Measurements from ENCODE around the gene ABI3BP. TPM values are rescaled to one million over a fixed set of nuclear protein-coding genes. Genes with fewer than 3 reads are reported as not detected.

The ABI3BP gene
- total RNA-seq, 3 donors from 2014 or later, result 13.5 to 70.8 (median 47.0) TPM

DNA sequence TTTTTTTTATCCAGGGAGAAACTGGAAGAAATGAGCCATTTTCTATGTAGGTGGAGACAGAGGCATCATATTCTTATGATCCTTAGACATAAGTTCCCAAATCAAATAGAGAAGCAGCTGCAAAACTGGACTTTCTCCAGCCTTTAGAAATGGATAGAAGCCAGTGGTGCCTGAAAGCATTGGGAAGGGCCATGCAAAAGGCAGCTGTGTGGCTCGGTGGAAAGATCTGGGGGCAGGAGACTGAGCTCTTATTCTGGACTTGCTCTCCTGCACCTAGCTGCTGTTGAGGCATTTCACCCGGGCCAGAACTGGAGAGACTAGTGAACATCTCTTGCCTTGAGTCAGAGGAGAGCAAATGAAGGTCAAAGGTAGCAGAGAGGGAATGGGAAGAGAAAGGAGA, 210.9 kb downstream of the ABI3BP start:
- Histone ChIP-seq H3K4me3 (no peak overlapping the region), H3K36me3 (ENCODE audit: low read depth) (no peaks in the 10 kb centered on the region), H3K9me3 (no peaks in the 10 kb centered on the region), H3K4me1 (ENCODE audit: low read depth) (no peaks in the 10 kb centered on the region)
- DNase-seq (no peak), ATAC-seq (no peak)
- TF ChIP-seq, protein P1, sequence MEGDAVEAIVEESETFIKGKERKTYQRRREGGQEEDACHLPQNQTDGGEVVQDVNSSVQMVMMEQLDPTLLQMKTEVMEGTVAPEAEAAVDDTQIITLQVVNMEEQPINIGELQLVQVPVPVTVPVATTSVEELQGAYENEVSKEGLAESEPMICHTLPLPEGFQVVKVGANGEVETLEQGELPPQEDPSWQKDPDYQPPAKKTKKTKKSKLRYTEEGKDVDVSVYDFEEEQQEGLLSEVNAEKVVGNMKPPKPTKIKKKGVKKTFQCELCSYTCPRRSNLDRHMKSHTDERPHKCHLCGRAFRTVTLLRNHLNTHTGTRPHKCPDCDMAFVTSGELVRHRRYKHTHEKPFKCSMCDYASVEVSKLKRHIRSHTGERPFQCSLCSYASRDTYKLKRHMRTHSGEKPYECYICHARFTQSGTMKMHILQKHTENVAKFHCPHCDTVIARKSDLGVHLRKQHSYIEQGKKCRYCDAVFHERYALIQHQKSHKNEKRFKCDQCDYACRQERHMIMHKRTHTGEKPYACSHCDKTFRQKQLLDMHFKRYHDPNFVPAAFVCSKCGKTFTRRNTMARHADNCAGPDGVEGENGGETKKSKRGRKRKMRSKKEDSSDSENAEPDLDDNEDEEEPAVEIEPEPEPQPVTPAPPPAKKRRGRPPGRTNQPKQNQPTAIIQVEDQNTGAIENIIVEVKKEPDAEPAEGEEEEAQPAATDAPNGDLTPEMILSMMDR (IDR thresholded peaks at IDR 0.05), result no peak
- intact Hi-C loops (cut with DNase I, micrococcal nuclease), result no loop called here

DNA sequence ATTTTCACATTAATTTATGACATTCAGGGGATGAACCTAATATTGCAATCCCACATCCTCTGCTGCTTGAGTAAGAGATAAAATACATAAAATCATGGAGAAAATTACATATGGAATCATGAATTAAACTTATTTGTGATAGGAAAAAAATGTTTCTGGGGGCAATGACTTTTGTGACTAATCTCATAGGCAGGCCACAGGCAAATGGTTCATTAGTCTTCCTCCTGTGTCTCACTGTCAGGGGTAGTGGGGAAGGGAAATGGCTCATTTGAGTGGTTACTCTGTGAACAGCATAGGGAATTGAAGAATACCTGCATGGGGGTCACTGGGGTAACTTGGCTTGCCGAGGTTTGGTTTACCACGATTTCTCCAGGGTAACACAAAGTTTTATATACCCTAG, 211.9 kb downstream of the ABI3BP start:
- no peak overlapping the region for H3K4me3 ChIP-seq
- no peaks in the 10 kb centered on the region for H3K4me1 ChIP-seq (ENCODE audit: low read depth)
- ATAC-seq (no peak), DNase-seq (no peak)
- intact Hi-C loops (cut with DNase I, micrococcal nuclease), result no loop called here
- H3K9me3 ChIP-seq, result no peaks in the 10 kb centered on the region
- TF ChIP-seq, protein P1 (IDR thresholded peaks at IDR 0.05), result no peak
- H3K36me3 ChIP-seq (ENCODE audit: low read depth), result no peaks in the 10 kb centered on the region

DNA sequence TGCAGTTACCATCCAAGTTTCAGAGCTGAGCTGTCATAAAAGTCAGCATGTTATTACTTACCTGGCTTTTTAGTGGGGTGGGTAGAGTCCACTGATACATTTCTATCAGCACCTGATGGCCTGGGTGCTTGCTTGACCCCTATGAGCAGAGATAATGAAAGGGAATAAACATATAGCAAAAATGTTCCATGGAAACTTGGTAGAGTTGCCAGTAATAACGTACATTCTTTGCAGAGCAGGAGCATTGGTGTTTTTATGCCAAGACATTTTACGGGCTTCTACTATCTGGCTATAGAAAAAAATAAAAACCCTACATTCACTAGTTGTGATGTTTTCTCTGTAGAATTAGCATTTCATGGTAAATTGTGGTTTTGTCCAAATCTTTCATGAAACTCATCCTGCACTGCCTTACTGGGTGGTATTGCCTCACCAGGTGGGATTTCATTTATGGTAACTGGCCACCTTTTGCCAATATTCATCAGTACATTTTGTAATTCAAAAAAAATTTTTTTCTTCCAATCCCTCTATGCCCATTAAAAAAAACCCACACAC, 213.1 kb downstream of the ABI3BP start:
- no peaks in the 10 kb centered on the region for H3K9me3 ChIP-seq
- DNase-seq (no peak), ATAC-seq (no peak)
- TF ChIP-seq, protein P1 (IDR thresholded peaks at IDR 0.05), result no peak
- H3K4me3 ChIP-seq, result no peak overlapping the region
- no peaks in the 10 kb centered on the region for H3K4me1 ChIP-seq (ENCODE audit: low read depth)
- H3K36me3 ChIP-seq (ENCODE audit: low read depth), result no peaks in the 10 kb centered on the region
- intact Hi-C loops (cut with DNase I, micrococcal nuclease), result no loop called here

DNA sequence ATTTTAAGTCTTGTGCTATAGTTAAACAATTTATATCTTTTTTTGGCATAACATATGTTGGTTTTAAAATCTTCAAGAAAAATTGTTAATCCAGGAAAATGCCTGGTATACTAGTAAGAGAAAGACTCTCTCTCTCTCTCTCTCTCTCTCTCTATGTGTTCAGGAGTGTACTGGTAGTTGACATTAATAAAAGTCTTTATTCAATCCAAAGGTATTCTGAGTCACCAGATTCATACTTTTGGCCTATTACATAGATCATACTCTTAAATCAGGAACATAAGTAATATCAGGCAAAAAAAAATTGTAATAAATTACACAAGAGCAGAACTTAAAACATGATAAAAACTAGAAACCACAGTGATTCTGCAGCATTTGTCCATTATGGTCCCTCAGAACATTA, 213.7 kb downstream of the ABI3BP start:
- TF ChIP-seq, protein P1 (IDR thresholded peaks at IDR 0.05), result no peak
- Histone ChIP-seq H3K4me3 (no peak overlapping the region), H3K4me1 (ENCODE audit: low read depth) (no peaks in the 10 kb centered on the region), H3K9me3 (no peaks in the 10 kb centered on the region), H3K36me3 (ENCODE audit: low read depth) (no peaks in the 10 kb centered on the region)
- no peak for DNase-seq
- no peak for ATAC-seq
- intact Hi-C loops (cut with DNase I, micrococcal nuclease), result no loop called here

DNA sequence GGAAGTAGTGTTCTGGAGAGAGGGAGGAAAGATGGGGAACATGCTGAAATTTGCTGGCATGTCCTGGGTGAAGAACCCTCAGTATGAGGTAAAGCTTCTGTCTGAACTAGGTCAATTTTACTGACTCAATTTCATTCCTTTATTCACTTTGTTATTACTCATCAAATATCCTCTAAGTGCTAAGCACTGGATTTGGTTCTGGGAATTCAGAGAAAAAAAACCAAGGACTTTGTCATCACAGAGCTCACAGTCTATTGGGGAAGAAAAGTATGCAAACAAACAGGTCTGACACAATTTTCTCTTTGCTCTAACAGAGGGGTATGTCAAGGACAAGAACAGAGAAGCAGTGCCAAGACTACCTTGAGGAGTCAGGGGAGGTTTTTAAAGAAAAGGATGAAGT, 215.9 kb downstream of the ABI3BP start:
- TF ChIP-seq, protein P1 (IDR thresholded peaks at IDR 0.05), result no peak
- H3K4me3 ChIP-seq, result no peak overlapping the region
- intact Hi-C loops (cut with DNase I, micrococcal nuclease), result no loop called here
- no peaks in the 10 kb centered on the region for H3K4me1 ChIP-seq (ENCODE audit: low read depth)
- H3K9me3 ChIP-seq, result no peaks in the 10 kb centered on the region
- ATAC-seq (no peak), DNase-seq (no peak)
- no peaks in the 10 kb centered on the region for H3K36me3 ChIP-seq (ENCODE audit: low read depth)

DNA sequence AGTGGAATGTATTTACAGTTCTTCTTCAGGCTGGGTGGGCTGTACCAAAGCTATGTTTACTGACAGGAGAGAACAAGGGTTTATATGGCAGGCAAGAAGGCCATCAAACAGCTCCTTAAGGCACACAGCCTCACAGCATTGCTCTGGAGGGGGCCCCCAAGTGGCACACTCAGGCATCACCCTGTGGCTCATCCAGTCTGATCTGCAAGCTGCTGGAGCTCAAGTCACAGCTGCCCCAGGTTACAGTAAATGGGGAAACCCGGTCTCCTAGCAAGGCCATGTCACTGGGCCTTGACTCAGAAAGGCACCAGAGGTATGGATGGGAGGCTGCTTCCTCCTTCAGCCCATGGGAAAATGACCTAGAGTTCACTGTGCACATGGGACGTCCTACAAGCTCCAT, 216.5 kb downstream of the ABI3BP start:
- intact Hi-C loops (cut with DNase I, micrococcal nuclease), result no loop called here
- ATAC-seq (no peak), DNase-seq (no peak)
- H3K9me3 ChIP-seq, result no peaks in the 10 kb centered on the region
- no peak overlapping the region for H3K4me3 ChIP-seq
- TF ChIP-seq, protein P1 (IDR thresholded peaks at IDR 0.05), result no peak
- H3K4me1 ChIP-seq (ENCODE audit: low read depth), result no peaks in the 10 kb centered on the region
- no peaks in the 10 kb centered on the region for H3K36me3 ChIP-seq (ENCODE audit: low read depth)
